Adrenal gland (tissue), 12 donors: ENCODE measurements around the gene MTHFD1. TPM values are rescaled to one million over a fixed set of nuclear protein-coding genes. Genes with fewer than 3 reads are reported as not detected.

Source experiments
- DNase-seq, 7 donors: peaks; one replicate each; pipeline ENCODE4 v3.0.0-alpha.2; 2019 to 2020
- H3K27ac ChIP-seq, 5 donors: fragments of 200-600 bp; sonication (generic) in 4 of 5; 1 replicate in 3 of 5; 2 replicates in 2 of 5; pipeline versions ENCODE4 v1.5.1 to v1.8.0; 2016 to 2020; ENCODE audit warnings: mild to moderate bottlenecking in 1 of 5
- H3K27me3 ChIP-seq: fragments of 200-600 bp; 2 replicates; pipeline ENCODE4 v1.8.0; 2021
- H3K36me3 ChIP-seq, 2 donors: fragments of 200-600 bp; replicated peaks in 1 of 2; 1 replicate in 1 of 2; 2 replicates in 1 of 2; pipeline versions ENCODE4 v1.5.1 to v1.8.0; 2018 to 2022
- H3K4me1 ChIP-seq, 2 donors: fragments of 200-600 bp; replicated peaks in 1 of 2; 1 replicate in 1 of 2; 2 replicates in 1 of 2; pipeline versions ENCODE4 v1.5.1 to v1.8.0; 2018 to 2021
- H3K4me3 ChIP-seq, 4 donors: fragments of 200-600 bp; sonication (generic) in 3 of 4; one replicate each; pipeline ENCODE4 v1.5.1; 2016 to 2018
- H3K9me3 ChIP-seq, 3 donors: fragments of 200-600 bp; sonication (generic) in 1 of 3; replicated peaks in 1 of 3; 1 replicate in 2 of 3; 2 replicates in 1 of 3; pipeline versions ENCODE4 v1.5.1 to v1.8.0; 2016 to 2021
- POLR2A ChIP-seq, 2 donors: fragments of 450-650 bp; IDR thresholded peaks; one replicate each; pipeline ENCODE4 v1.6.1; 2017; ENCODE audit warnings: antibody characterized with exemption in 2 of 2, mild to moderate bottlenecking in 2 of 2, moderate library complexity in 1 of 2
- WGBS, 4 donors: extraction: QIAGEN DNeasy Blood & Tissue Kit in 2 of 4; methylation state at CpG; one replicate each; pipeline versions ENCODE4 v1.1.5 to v1.1.7; 2013 to 2017; 5-methylcytosine and 5-hydroxymethylcytosine counted together
- intact Hi-C, 2 donors: fragments of 100-400 bp; cut with DNase I; formaldehyde crosslinking; loops; one replicate each; pipeline versions ENCODE4 v1.14.1 to v1.15.0; 2022 to 2023
- polyA plus RNA-seq, 3 donors: library from polyadenylated mRNA; stranded (reverse); fragments of 200-250 nt in 2 of 3; fragments of 350-450 nt in 1 of 3; fragmentation: Illumina TruSeq in 1 of 3; extraction: RNeasy Lipid Tissue Mini Kit (QIAGEN cat#74804) in 1 of 3; gene quantifications; one replicate each; pipeline ENCODE4 v1.2.3, GENCODE V29; 2013 to 2014
- total RNA-seq, 9 donors: library from RNA; depleted of rRNA in 4 of 9; stranded (reverse); fragments of >200 nt in 4 of 9; fragments of 120-200 nt in 1 of 9; fragmentation: NEBNext Ultra II Directional in 1 of 9; extraction: Animal tissue kit (Norgen Biotek cat#: 25700) in 1 of 9; gene quantifications; one replicate each; pipeline versions ENCODE4 v1.1.0 to v1.2.4, GENCODE V29; 2013 to 2023
- TF ChIP-seq, protein P1 (sequence below), 6 experiments: fragments of 450-650 bp in 4 of 6; fragments of 200-600 bp in 2 of 6; sonication (generic) in 1 of 6; IDR thresholded peaks; 1 replicate in 5 of 6; 2 replicates in 1 of 6; pipeline versions ENCODE4 v1.5.1 to v1.8.0; 2016 to 2021; ENCODE audit warnings: antibody characterized with exemption in 6 of 6, mild to moderate bottlenecking in 2 of 6, moderate library complexity in 1 of 6
- donor health status: healthy with polysubstance abuse.
- donor health status: Bipolar disorder and iron deficiency.
- donor health status: DM: yes; HTN: yes; CAD: no.
- donor health status: DM: no; HTN: no; CAD: no.
- donor health status: DM: no; HTN: no; CAD: no.
- donor health status: DM: yes; HTN: yes; CAD: no.

MTHFD1 gene
- total and polyA plus RNA-seq, 12 donors, result 14.9 to 66.4 (median 38.0) TPM

DNA sequence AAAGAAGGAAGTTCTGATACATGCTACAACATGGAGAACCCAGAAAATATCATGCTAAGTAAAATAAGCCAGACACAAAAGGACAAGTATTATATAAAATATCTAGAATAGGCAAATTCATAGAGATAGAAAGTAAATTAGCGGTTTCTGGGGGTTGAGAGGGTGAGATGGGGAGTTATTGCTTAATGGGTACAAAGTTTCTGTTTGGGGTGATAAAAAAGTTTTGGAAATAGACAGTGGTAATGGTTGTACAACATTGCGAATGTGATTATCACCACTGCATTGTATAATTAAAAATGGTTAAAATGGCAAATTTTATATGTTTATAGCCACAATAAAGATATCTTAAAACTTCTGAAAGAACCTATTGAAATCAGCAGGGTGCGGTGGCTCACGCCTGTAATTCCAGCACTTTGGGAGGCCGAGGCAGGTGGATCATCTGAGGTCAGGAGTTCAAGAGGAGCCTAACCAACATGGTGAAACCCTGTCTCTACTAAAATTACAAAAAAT lies 100.5 kb downstream of the MTHFD1 start:
- TF ChIP-seq, protein P1, sequence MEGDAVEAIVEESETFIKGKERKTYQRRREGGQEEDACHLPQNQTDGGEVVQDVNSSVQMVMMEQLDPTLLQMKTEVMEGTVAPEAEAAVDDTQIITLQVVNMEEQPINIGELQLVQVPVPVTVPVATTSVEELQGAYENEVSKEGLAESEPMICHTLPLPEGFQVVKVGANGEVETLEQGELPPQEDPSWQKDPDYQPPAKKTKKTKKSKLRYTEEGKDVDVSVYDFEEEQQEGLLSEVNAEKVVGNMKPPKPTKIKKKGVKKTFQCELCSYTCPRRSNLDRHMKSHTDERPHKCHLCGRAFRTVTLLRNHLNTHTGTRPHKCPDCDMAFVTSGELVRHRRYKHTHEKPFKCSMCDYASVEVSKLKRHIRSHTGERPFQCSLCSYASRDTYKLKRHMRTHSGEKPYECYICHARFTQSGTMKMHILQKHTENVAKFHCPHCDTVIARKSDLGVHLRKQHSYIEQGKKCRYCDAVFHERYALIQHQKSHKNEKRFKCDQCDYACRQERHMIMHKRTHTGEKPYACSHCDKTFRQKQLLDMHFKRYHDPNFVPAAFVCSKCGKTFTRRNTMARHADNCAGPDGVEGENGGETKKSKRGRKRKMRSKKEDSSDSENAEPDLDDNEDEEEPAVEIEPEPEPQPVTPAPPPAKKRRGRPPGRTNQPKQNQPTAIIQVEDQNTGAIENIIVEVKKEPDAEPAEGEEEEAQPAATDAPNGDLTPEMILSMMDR (IDR thresholded peaks at IDR 0.05), result no peak
- TF ChIP-seq POLR2A (IDR thresholded peaks at IDR 0.05), result no peak
- Histone ChIP-seq H3K9me3 (no peaks in the 10 kb centered on the region), H3K27me3 (no peaks in the 10 kb centered on the region), H3K4me1 (peaks cover 0 to 3% of the 10 kb centered on the region in 2 donors), H3K36me3 (peaks cover 0 to 37% of the 10 kb centered on the region in 2 donors), H3K4me3 (no peak overlapping the region), H3K27ac (no peak overlapping the region)
- intact Hi-C loops, result loop anchor here in 1 of 2 donors (10.0 kb wide), 1 partner anchor 144 kb away; no protein-coding TSS in a partner anchor
- WGBS, 4 donors, result 79 to 96% (median 87%) methylated on average over 5 of the region's 5 CpGs
- DNase-seq, result no peak

DNA sequence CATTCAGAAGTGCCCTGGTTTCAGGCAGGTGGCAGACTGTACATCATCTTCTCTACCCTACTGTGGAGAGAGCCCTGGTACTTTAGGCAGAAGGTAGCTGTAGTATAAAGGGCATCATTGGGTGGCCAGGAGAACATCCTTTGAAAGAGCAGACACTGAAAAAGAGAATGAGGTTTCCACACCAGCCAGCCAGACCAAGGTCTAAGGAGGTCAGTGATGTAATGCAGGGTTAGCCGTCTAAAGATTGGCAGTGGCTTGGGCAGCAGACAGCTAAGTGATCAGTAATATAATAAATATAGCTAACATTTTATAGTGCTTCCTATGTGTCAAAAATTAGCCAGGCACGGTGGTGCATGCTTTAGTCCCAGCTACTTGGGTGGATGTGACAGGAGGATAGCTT lies 103.5 kb downstream of the MTHFD1 start:
- DNase-seq, result peak in 1 of 7 donors; percentile 27
- intact Hi-C loops, result no loop called here
- no peak overlapping the region for H3K27ac ChIP-seq
- H3K36me3 ChIP-seq, result peaks cover 0 to 32% of the 10 kb centered on the region in 2 donors
- TF ChIP-seq, protein P1 (IDR thresholded peaks at IDR 0.05), result no peak
- TF ChIP-seq POLR2A (IDR thresholded peaks at IDR 0.05), result no peak
- no peaks in the 10 kb centered on the region for H3K9me3 ChIP-seq
- 62 to 73% (median 67%) methylated on average over 2 of the region's 2 CpGs for WGBS, 4 donors
- peaks cover 0 to 8% of the 10 kb centered on the region in 2 donors for H3K4me1 ChIP-seq
- H3K27me3 ChIP-seq, result no peaks in the 10 kb centered on the region
- H3K4me3 ChIP-seq, result no peak overlapping the region

DNA sequence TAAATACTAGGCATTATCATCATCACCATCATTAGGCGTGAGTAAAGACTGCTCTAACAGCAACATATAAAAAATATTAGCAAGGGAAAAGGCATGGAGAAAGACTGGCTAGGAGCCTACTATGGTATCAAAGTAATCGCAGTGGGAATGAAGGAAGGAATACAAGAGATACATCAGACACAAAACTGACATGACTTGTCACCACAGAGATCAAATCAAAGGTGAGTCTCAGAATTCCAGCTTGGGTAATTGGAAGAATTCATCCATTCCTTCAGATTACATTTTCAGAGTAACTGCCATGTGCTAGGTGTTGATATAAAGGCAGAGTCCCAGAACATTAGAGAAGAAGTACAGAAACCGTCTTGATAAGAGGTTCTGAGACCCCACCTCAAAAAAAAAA lies 105.3 kb downstream of the MTHFD1 start:
- H3K4me1 ChIP-seq, result peaks cover 0 to 9% of the 10 kb centered on the region in 2 donors
- no peak for TF ChIP-seq POLR2A (IDR thresholded peaks at IDR 0.05)
- TF ChIP-seq, protein P1 (IDR thresholded peaks at IDR 0.05), result no peak
- 89 to 98% (median 93%) methylated on average over 3 of the region's 3 CpGs for WGBS, 4 donors
- peaks cover 0 to 14% of the 10 kb centered on the region in 2 donors for H3K36me3 ChIP-seq
- no peak for DNase-seq
- H3K9me3 ChIP-seq, result no peaks in the 10 kb centered on the region
- H3K4me3 ChIP-seq, result no peak overlapping the region
- H3K27me3 ChIP-seq, result no peaks in the 10 kb centered on the region
- intact Hi-C loops, result no loop called here
- peak overlapping the region in 1 of 5 donors; percentile 6 for H3K27ac ChIP-seq

DNA sequence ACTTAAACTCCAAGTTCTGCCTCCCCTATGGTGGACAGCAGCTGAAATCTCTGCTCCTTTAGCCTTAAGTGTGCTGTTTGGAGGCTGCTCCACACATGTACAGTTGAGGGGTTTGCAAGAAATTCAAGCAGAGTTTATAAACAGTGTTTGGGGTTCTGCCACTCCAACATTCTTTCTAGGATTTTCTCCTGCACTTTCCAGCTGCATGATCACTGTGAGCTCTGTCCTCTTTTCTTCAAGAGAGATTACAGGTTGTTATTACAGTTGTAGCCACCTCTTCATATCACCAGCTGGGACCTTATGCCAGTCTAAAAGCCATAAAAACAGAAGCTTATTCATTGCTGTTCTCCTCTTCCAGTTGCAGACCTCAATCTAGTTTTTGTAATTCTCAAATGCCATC lies 107.1 kb downstream of the MTHFD1 start:
- no peak for TF ChIP-seq POLR2A (IDR thresholded peaks at IDR 0.05)
- TF ChIP-seq, protein P1 (IDR thresholded peaks at IDR 0.05), result no peak
- Histone ChIP-seq H3K4me3 (no peak overlapping the region), H3K9me3 (no peaks in the 10 kb centered on the region), H3K27ac (no peak overlapping the region), H3K36me3 (peaks cover 0 to 2% of the 10 kb centered on the region in 2 donors), H3K4me1 (peaks cover 0 to 17% of the 10 kb centered on the region in 2 donors), H3K27me3 (no peaks in the 10 kb centered on the region)
- intact Hi-C loops, result no loop called here
- DNase-seq, result no peak
